Activated T-helper 1 cell treated with anti-CD3 and anti-CD28 coated beads, Interleukin-12 subunit alpha, Interleukin-12 subunit beta, Interleukin-2, Interleukin-4 antibody, amounts not matched to agents 30 ng/mL and 10 ng/mL and 1 ng/mL, durations not matched to agents 14 hours and 24 hours and 36 hours (primary cell): Measurements from ENCODE around the gene GOLPH3. TPM values are rescaled to one million over a fixed set of nuclear protein-coding genes. Genes with fewer than 3 reads are reported as not detected.
"Not testable (repeated sequence)": the region's sequence is repeated elsewhere in the genome, so short reads cannot be mapped to it uniquely, and the experiment has no call there.

Experiments
- DNase-seq: peaks from one replicate; pipeline ENCODE4 v3.0.0; 2021; ENCODE audit warnings: low spot score
- H3K27ac Mint-ChIP-seq: one replicate; pipeline ENCODE4 v1.8.0; 2021; ENCODE audit warnings: mild to moderate bottlenecking, mixed read lengths
- H3K27me3 Mint-ChIP-seq: one replicate; pipeline ENCODE4 v1.8.0; 2022; ENCODE audit warnings: mild to moderate bottlenecking, moderate library complexity, mixed read lengths; ENCODE audit not compliant: insufficient read depth
- H3K36me3 Mint-ChIP-seq: one replicate; pipeline ENCODE4 v1.8.0; 2021; ENCODE audit warnings: low read depth, mixed read lengths
- H3K4me1 Mint-ChIP-seq: one replicate; pipeline ENCODE4 v1.8.0; 2021; ENCODE audit warnings: low read depth, mixed read lengths
- H3K4me3 Mint-ChIP-seq: one replicate; pipeline ENCODE4 v1.8.0; 2021; ENCODE audit warnings: mild to moderate bottlenecking, moderate library complexity, mixed read lengths
- H3K9me3 Mint-ChIP-seq: one replicate; pipeline ENCODE4 v1.8.0; 2021; ENCODE audit warnings: mixed read lengths
- intact Hi-C: fragments of 100-400 bp; cut with micrococcal nuclease; formaldehyde crosslinking; loops from one replicate; pipeline ENCODE4 v1.15.1; 2024
- total RNA-seq: library from RNA; stranded (reverse); gene quantifications from 2 replicates; pipeline ENCODE4 v1.2.3, GENCODE V29; 2022

GOLPH3 gene
- total RNA-seq = 85.1 and 91.3 TPM in 2 replicates

DNA sequence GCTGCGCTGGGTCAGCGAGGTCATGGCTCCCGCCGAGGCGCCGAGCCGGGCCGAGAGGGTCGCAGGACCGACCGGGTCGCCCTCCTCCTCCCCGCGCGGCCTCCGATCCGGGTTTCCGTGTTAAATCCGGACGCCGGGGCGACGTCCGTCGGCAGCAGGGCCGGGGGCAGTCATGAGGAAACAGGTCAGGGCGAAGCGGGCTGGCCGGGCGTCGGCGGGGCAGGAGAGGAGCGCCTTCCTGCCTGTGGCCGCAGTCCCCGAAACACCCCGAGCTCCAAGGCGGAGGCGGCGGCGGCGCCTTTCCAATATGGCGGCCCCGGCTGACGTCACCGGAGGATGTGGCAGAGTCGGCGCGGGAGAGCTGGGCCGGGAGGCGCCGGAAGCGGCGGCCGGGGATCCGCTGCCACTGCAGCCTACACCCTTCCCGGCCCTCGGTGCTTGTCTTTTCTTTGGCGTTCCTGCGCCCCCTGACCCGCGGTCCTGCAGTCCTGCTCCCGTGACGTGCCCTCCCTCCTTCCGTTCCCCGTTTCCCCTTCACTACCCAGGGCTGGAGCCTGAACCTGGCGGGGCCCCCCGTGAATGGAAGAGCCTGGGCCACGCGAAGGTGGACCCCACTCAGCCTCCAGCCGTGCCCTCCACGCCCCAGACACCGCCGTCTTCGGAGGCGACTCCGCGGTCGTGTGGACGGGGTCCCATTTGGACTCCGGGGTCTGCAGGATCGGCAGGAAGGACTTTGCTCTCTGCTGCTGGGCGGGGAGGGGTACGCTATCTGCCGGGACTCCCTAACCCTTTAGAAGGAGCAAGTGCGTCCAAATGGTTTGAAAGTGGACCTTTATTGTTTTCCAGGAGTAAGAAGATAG lies at the start of gene GOLPH3:
GOLPH3 (minus strand) TSS at position 309 of the 860 bp plus-strand sequence; CDS start at position 24, 285 bp downstream.
- H3K4me3 Mint-ChIP-seq = peak within 1 kb of the TSS; percentile 99
- intact Hi-C loops = loop anchor here (1.0 to 10.0 kb wide), 10 partner anchors 37 to 1266 kb away; partner anchors contain the start of genes MTMR12, SUB1, TARS1 and ZFR
- peak; percentile 93 for DNase-seq
- no peaks in the 10 kb centered on the region for H3K9me3 Mint-ChIP-seq
- H3K4me1 Mint-ChIP-seq = peaks cover 31% of the 10 kb centered on the region
- H3K27ac Mint-ChIP-seq = peak within 1 kb of the TSS; percentile 99
- peaks cover 4% of the 10 kb centered on the region for H3K27me3 Mint-ChIP-seq
- H3K36me3 Mint-ChIP-seq = peaks cover 23% of the 10 kb centered on the region

DNA sequence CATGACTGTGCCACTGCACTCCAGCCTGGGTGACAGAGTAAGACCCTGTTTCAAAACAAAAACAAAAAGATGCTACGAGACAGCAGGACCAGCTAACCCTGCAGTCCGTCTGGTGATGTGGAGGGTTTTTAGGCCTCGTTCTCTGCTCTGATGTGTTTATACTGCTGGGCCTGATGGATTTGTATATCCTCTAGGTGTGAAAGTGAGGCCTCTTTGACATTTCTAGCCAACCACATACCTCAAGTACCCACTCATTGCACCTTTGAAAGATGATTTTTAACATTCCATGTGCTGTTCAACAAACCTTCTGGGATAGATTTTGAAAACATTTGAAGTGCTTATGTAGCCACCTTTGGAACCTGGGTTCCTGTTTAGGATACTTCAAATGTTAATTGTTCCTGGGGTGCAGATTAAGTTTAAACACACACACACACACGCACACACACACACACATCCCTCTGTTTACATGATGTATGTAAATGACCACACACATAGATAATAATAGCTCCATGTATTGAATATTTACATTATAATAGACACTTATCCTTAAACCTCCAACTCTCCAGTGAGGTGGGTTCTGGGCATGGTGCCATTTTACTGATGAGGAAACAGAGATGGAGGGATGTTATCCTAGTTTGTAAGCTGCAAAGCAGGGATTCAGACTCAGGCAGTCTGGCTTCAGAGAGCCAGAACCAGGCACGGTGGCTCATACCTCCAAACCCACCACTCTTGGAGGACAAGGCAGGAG lies 48.8 kb upstream of the GOLPH3 start:
- H3K27ac Mint-ChIP-seq = no peak overlapping the region
- H3K4me3 Mint-ChIP-seq = no peak overlapping the region
- peaks cover 5% of the 10 kb centered on the region for H3K36me3 Mint-ChIP-seq
- no peak for DNase-seq
- intact Hi-C loops = no loop called here
- no peaks in the 10 kb centered on the region for H3K9me3 Mint-ChIP-seq
- no peaks in the 10 kb centered on the region for H3K4me1 Mint-ChIP-seq
- H3K27me3 Mint-ChIP-seq = no peaks in the 10 kb centered on the region

DNA sequence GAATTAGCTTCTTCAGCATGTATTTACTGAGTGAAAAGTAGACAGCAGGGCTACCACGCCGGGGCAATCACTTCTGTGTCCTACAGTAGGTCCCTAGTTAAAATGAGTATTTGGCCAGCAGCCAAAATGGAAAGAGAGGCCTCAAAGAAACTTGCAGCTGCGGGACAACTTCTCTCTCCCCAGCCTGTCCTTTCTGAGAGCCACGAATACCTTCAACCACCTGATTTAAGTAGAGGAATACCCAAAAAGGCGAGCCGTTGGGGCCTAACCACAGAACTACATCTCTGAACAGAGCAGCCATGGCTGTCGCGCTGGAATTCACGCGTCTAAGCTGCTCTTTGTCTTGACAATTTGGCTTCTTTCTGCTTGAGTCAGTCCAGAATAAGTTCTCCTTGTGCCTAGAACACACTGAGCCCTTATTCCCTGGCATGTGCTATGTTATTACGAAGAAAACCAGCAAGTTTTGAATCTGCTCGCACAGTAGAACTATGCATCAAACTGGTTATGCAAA lies 43.8 kb upstream of the GOLPH3 start:
- intact Hi-C loops = no loop called here
- Mint-ChIP-seq H3K27ac (no peak overlapping the region), H3K4me1 (no peaks in the 10 kb centered on the region), H3K27me3 (no peaks in the 10 kb centered on the region), H3K9me3 (peaks cover 6% of the 10 kb centered on the region), H3K36me3 (no peaks in the 10 kb centered on the region), H3K4me3 (no peak overlapping the region)
- no peak for DNase-seq

DNA sequence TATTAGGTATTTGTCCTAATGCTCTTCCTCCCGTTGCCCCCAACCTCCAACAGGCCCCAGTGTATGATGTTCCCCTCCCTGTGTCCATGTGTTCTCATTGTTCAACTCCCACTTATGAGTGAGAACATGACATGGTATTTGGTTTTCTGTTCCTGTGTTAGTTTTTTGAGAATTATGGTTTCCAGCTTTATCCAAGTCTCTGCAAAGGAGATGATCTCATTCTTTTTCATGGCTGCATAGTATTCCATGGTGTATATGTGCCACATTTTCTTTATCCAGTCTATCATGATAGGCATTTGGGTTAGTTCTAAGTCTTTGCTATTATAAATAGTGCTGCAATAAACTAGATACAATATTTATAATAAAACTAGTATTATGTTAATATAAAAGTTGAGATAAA lies 40.2 kb upstream of the GOLPH3 start:
- intact Hi-C loops = loop anchor here (5.0 kb wide), 3 partner anchors 68 to 1233 kb away; no protein-coding TSS in a partner anchor

DNA sequence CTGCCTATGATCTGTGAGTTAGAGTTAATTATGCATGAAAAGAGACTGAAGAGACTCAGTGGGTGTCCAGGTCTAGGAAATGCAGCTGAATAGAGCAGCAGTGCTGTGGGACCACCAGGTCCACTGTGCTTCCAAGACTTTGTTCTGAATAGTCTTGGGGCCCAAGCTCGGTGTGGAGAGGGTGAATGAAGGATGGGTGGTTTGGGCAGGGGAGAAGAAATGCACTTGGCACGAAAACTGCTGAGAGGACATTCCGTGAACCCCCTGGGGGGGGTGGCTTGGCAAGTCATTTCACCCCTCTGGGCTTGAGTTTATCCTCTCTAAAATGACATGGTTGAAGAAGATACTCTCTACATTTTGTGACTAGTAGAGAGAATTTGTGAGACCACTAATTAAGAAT lies 36.0 kb upstream of the GOLPH3 start:
- Mint-ChIP-seq H3K9me3 (peaks cover 6% of the 10 kb centered on the region), H3K36me3 (no peaks in the 10 kb centered on the region), H3K27ac (peak overlapping the region; percentile 85), H3K4me3 (peak overlapping the region; percentile 35), H3K27me3 (no peaks in the 10 kb centered on the region), H3K4me1 (peaks cover 23% of the 10 kb centered on the region)
- no peak for DNase-seq
- intact Hi-C loops = loop anchor here (2.0 to 5.0 kb wide), 5 partner anchors 72 to 1237 kb away; partner anchors contain the start of gene MTMR12

More for the DNA sequence above, 40.2 kb upstream of the GOLPH3 start:
- peaks cover 18% of the 10 kb centered on the region for H3K4me1 Mint-ChIP-seq
- H3K36me3 Mint-ChIP-seq, H3K27ac Mint-ChIP-seq, H3K4me3 Mint-ChIP-seq, DNase-seq, H3K27me3 Mint-ChIP-seq, H3K9me3 Mint-ChIP-seq: not testable (repeated sequence)

DNA sequence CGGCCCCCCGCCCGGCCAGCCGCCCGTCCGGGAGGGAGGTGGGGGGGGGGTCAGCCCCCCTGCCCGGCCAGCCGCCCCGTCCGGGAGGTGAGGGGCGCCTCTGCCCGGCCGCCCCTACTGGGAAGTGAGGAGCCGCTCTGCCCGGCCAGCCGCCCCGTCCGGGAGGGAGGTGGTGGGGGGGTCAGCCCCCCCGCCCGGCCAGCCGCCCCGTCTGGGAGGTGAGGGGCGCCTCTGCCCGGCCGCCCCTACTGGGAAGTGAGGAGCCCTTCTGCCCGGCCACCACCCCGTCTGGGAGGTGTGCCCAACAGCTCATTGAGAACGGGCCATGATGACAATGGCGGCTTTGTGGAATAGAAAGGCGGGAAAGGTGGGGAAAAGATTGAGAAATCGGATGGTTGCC lies 34.7 kb upstream of the GOLPH3 start:
- H3K27me3 Mint-ChIP-seq, H3K27ac Mint-ChIP-seq, intact Hi-C loops, H3K9me3 Mint-ChIP-seq, H3K4me3 Mint-ChIP-seq, H3K36me3 Mint-ChIP-seq, DNase-seq: not testable (repeated sequence)
- peaks cover 23% of the 10 kb centered on the region for H3K4me1 Mint-ChIP-seq

DNA sequence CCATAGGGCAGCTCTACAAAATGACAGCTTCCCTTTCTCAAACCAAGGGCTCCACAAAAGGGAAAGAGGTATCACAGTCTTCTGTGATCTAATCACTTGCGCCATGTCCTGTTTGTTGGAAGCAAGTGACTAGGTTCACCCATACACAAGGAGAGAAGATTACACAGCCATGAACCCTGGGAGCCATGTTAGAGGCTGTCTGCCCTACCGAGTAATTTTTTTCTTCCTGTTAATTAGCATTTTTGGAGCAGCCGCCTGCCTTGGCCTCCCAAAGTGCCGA lies 33.2 kb upstream of the GOLPH3 start:
- peaks cover 23% of the 10 kb centered on the region for H3K4me1 Mint-ChIP-seq
- intact Hi-C loops = no loop called here
- H3K27me3 Mint-ChIP-seq = peaks cover 2% of the 10 kb centered on the region
- no peaks in the 10 kb centered on the region for H3K9me3 Mint-ChIP-seq
- H3K4me3 Mint-ChIP-seq = no peak overlapping the region
- no peaks in the 10 kb centered on the region for H3K36me3 Mint-ChIP-seq
- H3K27ac Mint-ChIP-seq = no peak overlapping the region
- DNase-seq = no peak

DNA sequence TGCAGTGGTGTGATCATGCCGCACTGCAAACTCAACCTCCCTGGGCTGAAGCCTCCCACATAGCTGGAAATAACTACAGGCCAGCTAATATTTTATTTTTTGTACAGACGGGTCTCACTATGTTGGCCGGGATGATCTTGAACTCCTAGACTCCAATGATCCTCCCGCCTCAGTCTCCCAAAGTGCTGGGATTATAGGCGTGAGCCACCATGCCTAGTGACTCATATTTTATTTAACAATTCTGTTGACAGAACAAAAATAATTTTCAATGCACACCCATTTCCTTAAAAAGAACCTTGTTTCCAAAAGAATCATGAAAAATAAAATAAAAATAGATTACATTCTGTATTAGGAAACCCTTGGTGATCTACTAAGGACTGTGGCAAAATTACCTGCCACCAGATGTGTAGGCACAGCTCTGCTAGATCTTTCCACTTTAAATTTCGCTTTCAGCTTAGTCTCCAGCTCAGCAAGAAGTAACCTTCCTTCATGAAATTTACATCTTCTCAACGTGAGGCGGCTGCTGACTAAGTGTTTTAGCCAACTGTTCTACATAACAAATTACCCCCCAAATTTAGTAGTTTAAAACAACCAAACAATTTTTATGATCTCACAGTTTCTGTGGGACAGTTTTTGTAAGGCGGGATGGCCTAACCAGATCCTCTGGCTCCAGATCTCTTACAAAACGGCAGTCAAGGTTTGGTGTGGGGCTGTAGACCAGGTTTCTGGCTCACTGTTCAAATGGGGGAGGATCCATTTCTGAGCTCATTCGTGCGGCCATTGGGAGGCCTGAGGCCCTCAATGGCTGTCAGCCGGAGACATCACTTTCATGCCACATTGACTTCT lies 32.6 kb upstream of the GOLPH3 start:
- Mint-ChIP-seq H3K36me3 (no peaks in the 10 kb centered on the region), H3K27ac (no peak overlapping the region), H3K27me3 (peaks cover 2% of the 10 kb centered on the region), H3K4me3 (no peak overlapping the region), H3K9me3 (no peaks in the 10 kb centered on the region), H3K4me1 (peaks cover 23% of the 10 kb centered on the region)
- intact Hi-C loops = no loop called here
- no peak for DNase-seq

DNA sequence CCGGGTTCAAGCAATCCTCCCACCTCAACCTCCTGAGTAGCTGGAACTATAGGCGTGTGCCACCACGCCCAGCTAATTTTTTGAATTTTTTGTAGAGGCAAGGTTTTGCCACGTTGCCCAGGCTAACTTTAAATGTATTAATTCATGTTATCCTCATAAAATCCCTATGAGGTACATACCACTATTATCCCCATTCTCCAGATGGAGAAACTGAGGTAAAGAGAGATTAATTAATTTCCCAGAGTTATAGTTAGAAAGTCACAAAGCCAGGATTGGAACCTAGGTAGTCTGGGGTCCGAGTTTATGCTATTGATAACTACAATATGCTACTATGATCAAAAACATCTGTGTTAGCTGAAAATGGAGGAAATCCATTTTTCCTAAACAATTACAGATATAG lies 31.9 kb upstream of the GOLPH3 start:
- no peaks in the 10 kb centered on the region for H3K36me3 Mint-ChIP-seq
- H3K9me3 Mint-ChIP-seq = no peaks in the 10 kb centered on the region
- intact Hi-C loops = no loop called here

DNA sequence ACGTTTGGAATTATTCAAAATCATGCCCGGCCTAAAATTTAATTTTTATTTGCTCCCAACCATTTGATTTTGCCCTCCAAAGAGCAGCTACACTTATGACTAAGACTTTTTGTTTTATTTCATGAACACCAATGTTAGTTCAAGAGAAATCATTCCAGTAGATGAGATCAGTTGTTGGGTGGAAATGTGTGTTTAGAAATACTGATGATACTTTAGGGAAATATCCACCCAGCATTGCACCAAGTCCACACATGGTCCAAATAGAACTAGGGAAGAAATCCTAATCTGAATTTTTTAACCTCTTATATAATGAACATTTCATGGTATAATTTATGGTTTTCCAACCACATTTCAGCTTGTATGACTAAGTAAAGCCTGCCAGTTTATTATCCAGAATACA lies 28.3 kb upstream of the GOLPH3 start:
- Mint-ChIP-seq H3K4me3 (no peak overlapping the region), H3K36me3 (no peaks in the 10 kb centered on the region), H3K9me3 (no peaks in the 10 kb centered on the region), H3K4me1 (peaks cover 6% of the 10 kb centered on the region), H3K27ac (no peak overlapping the region), H3K27me3 (peaks cover 2% of the 10 kb centered on the region)
- no peak for DNase-seq
- intact Hi-C loops = no loop called here

More for the DNA sequence above, 31.9 kb upstream of the GOLPH3 start:
- Mint-ChIP-seq H3K27me3 (peaks cover 2% of the 10 kb centered on the region), H3K4me1 (peaks cover 19% of the 10 kb centered on the region), H3K4me3 (no peak overlapping the region), H3K27ac (no peak overlapping the region)
- DNase-seq = no peak

DNA sequence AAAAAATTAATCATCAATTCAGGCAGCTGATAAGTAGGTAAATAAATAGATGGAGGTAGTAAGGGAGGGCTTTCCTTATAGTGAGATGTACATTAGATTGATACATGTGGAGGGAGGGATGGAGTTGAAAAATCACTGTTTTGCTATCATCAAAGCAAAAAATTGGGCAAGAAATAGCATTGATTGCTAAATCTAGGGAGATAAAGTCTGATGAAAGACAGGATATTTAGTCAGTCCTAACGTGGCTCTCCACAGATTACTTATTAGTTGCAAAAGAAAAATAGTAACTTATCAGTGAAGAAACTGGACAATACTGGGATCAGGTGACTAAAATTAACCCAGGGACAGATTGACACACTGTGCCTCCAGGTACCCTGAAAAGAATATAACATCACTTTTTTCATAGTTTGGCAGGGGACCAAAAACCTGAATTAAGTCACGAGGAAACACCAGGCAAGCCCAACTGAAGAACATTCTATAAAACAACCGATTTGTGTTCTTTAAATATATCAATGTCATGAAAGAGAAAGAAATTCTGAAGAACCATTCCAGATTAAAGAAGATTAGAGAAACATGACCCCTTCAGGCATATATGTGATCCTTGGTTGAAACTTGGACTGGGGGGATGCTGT lies 27.1 kb upstream of the GOLPH3 start:
- peaks cover 2% of the 10 kb centered on the region for H3K27me3 Mint-ChIP-seq
- H3K9me3 Mint-ChIP-seq = no peaks in the 10 kb centered on the region
- no peaks in the 10 kb centered on the region for H3K4me1 Mint-ChIP-seq
- intact Hi-C loops = no loop called here
- no peak overlapping the region for H3K4me3 Mint-ChIP-seq
- no peak overlapping the region for H3K27ac Mint-ChIP-seq
- H3K36me3 Mint-ChIP-seq = no peaks in the 10 kb centered on the region
- DNase-seq = no peak

DNA sequence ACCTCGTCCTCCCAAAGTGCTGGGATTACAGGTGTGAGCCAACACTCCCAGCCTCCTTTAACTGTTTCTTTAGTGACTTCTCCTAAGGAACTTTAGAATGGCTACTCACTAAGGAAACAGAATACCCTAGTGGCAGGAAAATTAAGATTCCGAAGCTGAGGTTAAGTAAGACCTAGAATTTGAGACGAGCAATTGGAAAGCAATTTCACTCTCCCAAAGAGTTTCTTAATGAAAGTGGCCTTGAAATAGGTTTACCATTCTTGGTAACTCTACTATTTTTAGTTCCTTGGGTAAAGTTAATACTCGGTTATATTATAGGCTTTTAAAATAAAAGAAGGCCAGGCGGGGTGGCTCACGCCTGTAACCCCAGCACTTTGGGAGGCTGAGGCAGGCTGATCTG lies 22.9 kb upstream of the GOLPH3 start:
- Mint-ChIP-seq H3K4me3 (no peak overlapping the region), H3K36me3 (no peaks in the 10 kb centered on the region), H3K4me1 (no peaks in the 10 kb centered on the region), H3K9me3 (no peaks in the 10 kb centered on the region), H3K27ac (no peak overlapping the region), H3K27me3 (peaks cover 9% of the 10 kb centered on the region)
- intact Hi-C loops = no loop called here
- no peak for DNase-seq
